GM18499 (cell line): ENCODE measurements around the gene LOXHD1.

Experiments used
- ATAC-seq: cut with Tn5 transposase; IDR thresholded peaks from one replicate; pipeline ENCODE4 v1.9.1; 2021; ENCODE audit warnings: moderate number of reproducible peaks; ENCODE audit not compliant: insufficient read depth, unreplicated experiment

The LOXHD1 gene

DNA sequence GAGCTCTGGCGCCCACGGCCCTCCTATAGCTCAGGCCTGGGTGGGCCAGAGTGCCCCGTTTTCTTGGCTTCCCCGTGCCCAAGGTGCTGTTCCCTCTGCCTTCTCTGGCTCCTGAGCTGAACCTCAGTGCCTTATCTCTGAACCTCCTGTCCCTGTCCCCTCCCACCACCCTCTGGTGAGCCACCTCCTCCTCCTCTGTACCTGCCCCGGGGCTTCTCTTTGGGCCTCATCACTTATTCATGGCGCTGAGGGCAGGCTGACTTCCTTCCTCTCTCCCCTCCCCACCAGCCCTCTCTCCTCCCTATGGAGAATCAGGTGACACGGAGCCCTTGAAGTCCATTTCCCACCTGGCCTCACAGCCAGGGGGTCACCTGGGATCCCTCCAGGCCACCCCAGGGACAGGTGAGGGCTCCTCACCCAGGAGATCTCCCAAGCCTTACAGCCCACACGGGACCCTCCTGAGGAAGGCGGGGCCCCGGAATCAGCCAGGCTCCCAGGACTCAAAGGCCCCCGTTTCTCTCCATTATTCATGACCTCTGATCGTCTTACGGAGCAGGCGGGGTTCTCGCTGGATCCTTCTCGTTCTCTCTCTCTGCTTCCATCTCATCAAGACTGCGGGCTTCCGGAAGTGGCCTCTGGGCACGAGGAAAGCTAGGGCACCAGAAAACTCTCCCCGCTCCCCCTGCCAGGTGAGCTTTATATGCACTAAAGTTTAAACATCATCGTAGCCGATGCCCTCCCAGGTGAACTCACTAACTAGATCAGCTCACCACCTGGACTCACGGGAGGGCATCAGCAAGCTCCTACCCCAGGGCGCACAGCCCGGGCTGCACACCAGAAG, at the start of gene LOXHD1:
Gene LOXHD1, minus strand, starts transcription at position 106 of the 841 bp plus-strand sequence. CDS start 187 bp downstream, outside the sequence.
- no peak for ATAC-seq

- ATAC-seq = no peak
Observed at GRCh38 chr18:46705521-46705920, 48.5 kb upstream of the LOXHD1 start.

- no peak for ATAC-seq
Observed at GRCh38 chr18:46704816-46705215, 47.8 kb upstream of the LOXHD1 start.

DNA sequence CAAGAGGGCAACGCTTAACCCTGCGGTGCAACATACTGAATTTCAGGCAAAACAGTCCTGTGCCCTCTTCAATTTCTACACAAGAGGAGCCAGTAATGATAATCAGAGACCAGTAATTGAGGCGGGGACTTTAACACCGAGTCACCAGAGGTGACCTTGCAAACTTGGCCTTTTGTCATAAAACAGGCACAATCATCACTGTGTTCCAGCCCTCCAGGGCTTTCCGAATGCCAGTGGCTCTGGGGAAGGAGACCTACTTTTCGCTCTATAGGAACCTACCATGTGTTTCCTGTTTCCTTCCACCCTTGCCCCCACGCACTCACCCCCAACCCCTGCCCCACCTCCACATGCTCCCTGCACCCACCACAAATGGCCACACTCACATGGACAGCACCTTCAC, 47.2 kb upstream of the LOXHD1 start:
- no peak for ATAC-seq

- no peak for ATAC-seq
Observed at GRCh38 chr18:46702471-46702870, 45.5 kb upstream of the LOXHD1 start.

- no peak for ATAC-seq
Observed at GRCh38 chr18:46700066-46700824, 43.2 kb upstream of the LOXHD1 start.

DNA sequence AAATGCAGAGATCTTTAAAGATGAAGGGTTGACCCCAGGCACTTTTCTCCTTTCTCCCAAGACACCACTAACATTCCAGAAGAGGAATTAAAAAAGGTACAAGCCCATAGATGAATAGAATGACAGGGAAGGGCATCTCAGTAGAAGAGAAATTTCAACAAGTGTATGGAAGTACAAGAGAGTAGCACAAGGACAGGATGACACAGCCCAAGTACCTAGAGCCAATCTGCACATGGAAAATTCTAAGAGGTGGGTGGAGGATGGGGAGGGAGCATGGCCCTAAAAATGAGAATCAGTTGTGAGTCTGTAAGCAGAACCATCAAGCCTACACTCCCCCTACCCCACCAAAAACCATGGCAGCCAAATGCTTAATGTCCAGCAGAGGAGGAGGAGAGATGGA, 39.7 kb upstream of the LOXHD1 start:
- no peak for ATAC-seq

DNA sequence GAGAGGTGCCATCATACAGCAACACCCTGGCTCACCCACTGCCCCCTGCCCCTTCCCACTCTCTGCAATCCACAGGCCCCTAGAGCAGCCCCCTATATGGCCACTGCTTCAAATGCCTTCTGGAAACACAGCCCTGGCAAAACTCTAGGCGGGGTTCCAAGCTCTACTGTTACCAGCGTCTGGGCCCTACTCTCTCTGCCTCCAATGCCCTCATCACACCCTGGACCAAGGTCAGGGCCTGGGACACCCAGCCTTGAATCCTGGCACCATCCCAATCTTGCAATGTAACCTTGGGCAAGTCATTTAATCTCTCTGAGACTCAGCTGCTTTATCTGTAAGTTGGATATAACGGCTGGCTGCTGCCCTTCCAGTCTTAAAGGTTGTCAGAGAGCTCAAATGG, 39.2 kb upstream of the LOXHD1 start:
- no peak for ATAC-seq

DNA sequence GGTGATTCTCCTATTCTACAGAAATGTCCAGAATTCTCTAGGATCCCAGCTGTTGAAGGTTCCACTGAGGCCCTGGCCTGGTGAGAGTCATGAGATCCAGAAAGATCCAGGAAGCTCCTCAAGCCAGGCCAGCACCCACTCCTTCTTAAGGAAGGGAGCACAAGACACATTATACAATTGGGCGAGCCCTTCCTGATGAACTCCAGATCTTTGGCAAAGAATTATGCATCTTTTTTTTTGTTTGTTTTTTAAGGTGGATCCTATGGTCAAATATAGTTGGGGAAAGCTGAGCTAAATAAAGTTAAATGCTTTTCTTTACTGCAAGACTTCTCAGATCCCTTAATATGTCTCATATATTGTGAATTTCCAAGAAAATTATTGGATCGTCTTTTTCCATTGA, 37.0 kb upstream of the LOXHD1 start:
- no peak for ATAC-seq

DNA sequence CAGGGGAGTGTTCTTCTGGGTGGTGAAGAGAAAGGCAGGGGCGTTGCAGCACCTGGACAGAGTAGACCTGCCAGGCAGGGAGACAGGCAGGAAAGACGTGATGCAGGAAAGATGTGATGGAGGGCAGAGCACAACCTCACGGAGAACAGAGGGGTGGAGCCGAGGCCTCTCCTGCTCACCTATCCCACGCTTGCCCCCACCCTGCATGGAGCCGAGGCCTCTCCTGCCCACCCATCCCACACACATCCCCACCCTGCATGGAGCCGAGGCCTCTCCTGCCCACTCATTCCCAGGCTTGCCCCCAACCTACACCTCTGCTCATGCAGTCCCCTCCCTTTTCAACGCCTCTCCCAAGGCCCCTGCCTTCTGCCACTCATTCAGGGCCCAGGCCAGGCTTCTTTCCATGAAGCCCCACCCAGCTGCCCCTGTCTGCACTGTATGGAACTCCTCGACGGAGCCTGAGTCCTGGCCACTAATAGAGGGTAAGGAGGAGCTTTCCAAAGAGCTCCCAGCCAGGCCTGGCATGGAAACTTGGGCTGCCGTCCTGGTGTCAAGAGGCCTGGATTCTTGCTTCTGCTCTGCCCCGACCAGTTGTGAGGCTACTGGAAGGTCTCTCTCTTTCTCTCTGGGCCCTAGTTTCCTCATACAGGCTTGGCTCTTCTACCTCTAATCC, 32.0 kb upstream of the LOXHD1 start:
- ATAC-seq = no peak

DNA sequence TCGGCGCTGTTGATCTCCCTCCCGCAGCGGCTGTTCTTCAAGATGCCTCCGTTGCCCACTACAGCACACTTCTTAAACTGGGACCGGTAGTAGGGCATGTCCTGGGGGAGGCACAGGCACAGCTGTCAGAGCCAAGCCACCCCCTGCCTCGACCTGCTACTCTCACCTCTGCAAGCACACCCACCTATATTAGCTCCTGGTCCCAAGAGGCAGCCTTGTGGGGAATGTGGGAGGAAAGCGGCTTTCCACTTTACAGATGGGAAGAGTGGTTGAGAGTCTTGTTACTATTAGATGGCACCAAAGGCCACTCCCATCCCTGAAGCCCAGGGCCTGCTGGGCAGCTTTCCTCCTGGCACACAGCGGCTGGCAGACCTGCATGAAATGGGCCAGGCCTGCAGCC, 29.2 kb upstream of the LOXHD1 start:
- ATAC-seq = no peak

- ATAC-seq = no peak
Observed at GRCh38 chr18:46683252-46683651, 26.2 kb upstream of the LOXHD1 start.

- no peak for ATAC-seq
Observed at GRCh38 chr18:46680784-46681695, 24.0 kb upstream of the LOXHD1 start.

DNA sequence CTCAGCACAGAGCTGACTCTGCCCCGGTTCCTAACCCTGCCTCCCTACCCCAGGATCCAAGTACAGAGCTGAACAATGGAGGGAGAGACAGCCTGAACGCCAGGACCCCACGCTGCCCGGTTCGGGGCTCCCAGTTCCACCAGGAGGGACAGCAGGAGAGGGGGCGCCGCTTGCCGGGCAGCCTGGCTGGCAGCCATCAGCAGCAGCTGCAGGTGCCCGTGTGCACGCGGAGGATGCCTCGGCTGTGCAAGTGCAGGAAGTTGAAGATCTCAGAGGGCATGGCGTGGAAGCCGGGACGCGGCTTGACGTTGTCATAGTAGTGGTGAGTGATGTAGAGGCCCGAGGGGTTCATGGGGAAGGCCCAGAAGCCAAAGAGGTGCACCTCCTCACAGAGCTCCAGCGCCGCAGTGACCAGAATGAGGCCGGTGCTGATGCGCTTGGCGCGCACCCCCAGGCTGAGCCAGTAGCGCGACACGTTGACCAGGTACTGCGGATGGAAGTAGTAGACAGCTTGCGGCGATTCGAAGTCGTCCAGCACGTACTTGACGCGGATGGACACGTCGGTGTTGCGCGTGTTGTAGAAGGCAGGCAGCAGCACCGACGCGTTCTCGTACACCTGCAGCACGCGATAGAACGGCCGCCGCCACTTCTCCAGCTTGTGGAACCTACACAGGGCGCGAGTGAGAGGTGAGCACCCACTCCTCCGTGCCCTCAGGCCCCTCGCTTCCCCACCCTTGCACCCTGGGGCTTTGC, 23.0 kb upstream of the LOXHD1 start:
- ATAC-seq = no peak

- no peak for ATAC-seq
Observed at GRCh38 chr18:46678785-46679399, 21.9 kb upstream of the LOXHD1 start.

DNA sequence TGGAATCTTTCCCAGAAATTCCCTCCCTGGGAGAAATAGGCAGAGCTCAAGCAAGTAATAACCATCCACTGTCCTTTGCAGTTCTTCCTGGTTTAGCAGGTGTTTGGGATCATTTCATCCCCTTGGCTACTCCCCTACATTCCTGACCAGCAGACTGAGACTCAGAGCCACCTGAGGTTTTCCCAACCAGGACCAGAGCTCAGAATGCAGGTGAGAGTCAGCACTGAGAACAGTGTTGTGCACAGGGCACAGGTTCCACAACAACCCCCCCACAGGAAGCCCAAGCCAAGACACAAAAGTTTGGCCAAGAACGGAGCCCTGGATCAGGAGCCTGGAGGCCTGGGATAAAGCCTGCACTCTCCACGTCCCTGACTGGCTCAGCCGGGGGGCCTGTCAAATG, 21.0 kb upstream of the LOXHD1 start:
- ATAC-seq = no peak

DNA sequence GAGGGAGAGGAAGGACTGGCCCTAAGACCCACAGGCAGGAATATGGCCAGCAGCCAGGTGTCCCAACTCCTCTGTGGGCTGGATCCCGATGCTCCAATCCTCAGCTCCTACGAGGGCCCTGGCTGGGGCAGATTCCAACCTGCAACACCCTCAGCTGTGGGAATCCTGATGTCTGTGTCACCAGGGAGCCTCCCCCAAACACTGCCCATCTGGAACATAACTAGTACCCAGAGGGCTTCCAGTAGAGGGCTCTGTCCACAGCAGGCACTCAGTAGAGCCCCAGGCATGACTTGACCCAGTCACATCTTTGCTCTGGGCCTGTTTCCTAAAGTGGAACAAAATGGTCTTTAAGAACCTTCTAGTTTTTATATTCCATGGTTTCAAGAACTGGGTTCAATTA, 20.6 kb upstream of the LOXHD1 start:
- no peak for ATAC-seq

- no peak for ATAC-seq
Observed at GRCh38 chr18:46676182-46676835, 19.3 kb upstream of the LOXHD1 start.
